Superior temporal gyrus (tissue), 1 donor: ENCODE measurements around the gene VPS37D.
A peak's percentile ranks its signal among the peaks of the same experiment; 100 is the strongest.
"Not testable (repeated sequence)": the region's sequence is repeated elsewhere in the genome, so short reads cannot be mapped to it uniquely, and the experiment has no call there.

Experiments
- DNase-seq: peaks from one replicate; pipeline ENCODE4 v3.0.0-alpha.2; 2016; ENCODE audit errors: extremely low spot score

Gene VPS37D

GRCh38 chr7:73706126-73707044 is 38.8 kb downstream of the VPS37D start:
- DNase-seq = no peak

- DNase-seq = no peak
Observed at GRCh38 chr7:73707045-73707631, 39.5 kb downstream of the VPS37D start.

DNA sequence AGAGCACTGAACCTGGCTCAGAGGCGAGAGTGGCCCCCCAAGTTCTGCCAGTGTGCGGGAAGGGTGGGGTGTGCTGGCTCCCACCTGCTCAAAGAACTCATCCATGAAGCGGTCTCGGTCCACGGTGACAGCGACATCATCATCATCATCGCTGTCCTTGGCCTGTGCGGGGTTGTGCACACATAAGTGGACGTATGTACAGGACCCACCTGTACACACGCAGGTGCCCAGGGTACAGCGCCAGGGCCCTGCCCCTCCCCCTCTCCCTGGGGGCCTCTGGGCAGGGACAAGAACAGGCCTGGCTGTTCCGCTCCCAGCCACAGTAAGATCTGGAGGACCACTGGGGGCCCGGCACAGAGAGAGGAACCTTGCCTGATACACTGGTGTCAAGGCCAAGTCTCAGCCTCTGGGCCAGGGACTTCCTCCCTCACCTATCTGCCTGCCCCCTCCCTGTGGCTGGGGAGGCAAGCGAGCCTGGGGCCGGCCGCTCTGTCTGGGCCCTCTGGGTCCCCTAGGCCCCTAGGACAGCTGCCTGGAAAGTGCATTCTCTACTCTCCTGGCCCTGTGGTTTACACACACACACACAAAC is 41.4 kb downstream of the VPS37D start:
- no peak for DNase-seq

- no peak for DNase-seq
Observed at GRCh38 chr7:73712773-73713172, 45.1 kb downstream of the VPS37D start.

DNA sequence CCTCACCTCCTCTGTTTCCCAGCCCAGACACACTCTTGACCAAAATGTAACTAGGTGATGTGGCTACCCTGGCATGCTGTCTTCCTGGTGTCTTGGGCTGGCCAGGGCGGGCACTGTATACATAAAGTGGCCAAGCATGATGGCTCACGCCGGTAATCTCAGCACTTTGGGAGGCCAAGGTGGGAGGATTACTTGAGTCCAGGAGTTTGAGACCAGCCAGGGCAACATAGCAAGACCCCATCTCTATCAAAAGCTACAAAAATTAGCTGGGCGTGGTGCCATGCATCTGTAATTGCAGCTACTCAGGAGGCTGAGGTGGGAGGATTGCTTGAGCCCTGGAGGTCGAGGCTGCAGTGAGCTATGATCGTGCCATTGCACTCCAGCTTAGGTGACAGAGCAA is 45.7 kb downstream of the VPS37D start:
- not testable (repeated sequence) for DNase-seq

DNA sequence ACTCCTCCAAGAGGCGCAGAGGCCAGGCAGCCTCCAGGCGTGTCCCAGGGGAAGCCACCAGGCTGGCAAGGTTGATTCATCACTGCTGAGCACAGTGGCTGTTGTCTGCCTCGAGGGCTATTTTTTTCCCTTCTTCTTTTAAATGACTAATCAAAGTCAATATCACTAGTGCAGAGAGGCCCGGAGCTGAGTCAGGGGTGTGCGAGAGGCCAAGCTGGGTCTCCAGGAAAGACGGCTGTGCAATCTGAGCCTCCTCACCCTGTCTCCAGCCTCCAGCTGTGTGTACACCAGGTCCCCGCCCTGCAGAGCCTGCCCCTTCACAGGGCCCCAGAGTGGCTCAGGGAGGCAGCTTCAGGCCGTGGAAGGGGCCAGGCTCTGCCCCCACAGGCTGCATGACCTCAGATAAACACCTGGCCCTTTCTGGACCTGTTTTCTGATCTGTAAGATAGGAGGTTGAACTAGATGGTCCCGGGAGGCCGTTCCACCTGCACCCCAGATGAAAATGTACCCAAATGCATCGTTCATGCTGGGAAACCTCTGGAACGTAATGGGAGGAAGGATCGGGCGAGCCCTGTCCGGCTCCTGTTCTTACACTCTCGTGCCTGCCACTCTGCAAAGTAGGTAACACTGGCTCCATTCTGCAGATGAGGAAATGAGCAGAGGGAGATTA is 48.2 kb downstream of the VPS37D start:
- DNase-seq = no peak

GRCh38 chr7:73716318-73716890 is 48.8 kb downstream of the VPS37D start:
- DNase-seq = no peak

DNA sequence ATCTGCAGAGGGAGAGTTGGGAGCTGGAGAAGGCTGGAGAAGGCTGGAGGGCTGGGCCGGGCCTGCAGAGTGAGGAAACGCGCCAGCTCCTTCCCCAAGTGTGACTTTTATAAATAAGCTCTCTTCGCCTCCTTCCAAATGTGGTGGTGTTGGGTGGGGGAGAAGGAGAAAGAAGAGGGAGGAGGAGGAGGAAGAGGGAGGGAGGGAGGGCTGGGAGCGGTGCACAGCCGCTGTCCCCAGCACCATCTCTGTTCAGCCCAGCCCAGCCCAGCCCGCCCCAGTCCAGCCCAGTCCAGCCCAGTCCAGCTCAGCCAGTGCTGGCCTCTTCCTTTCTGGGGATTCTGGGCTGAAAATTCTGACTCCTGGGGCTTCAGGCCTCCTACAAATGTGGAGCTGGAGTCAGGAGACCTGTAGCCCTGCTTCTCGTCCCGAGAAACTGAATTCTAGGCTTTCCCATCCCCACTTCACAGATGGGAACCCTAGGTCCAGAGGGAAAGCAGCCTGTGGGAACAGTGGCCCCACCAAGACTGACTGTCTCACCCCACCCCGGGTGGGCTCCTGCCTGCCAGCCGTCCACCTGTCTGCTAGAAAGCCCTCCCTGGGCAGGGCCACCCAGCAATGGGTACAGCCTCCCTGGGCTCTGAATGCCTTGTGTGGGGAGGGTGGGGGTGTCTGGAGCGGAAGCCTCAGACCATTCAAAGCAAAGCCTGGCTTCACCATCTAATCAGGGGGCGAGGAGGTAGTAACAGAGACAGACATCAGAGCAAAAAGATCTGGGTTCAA is 49.6 kb downstream of the VPS37D start:
- peak; percentile 37 for DNase-seq

DNA sequence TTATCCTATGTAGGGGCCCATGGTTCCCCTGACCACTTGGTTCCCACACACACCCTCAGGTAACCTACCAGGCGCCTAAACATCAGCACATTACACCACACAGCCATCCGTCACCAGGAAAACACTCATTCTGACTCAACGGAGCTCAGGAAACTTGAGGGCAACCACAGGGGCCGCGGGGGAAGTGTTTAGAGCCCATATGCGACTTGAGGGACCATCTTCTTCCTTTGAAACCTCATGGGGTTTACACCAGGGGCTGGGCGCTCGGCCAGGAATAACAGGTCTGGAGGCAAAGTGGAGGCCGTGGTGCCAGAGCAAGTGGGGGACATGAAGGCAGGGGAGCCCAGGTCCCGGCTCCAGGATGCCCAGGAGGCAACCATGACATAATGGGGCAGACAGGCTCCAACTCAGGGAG is 50.4 kb downstream of the VPS37D start:
- no peak for DNase-seq

GRCh38 chr7:73718438-73718881 is 50.8 kb downstream of the VPS37D start:
- no peak for DNase-seq

DNA sequence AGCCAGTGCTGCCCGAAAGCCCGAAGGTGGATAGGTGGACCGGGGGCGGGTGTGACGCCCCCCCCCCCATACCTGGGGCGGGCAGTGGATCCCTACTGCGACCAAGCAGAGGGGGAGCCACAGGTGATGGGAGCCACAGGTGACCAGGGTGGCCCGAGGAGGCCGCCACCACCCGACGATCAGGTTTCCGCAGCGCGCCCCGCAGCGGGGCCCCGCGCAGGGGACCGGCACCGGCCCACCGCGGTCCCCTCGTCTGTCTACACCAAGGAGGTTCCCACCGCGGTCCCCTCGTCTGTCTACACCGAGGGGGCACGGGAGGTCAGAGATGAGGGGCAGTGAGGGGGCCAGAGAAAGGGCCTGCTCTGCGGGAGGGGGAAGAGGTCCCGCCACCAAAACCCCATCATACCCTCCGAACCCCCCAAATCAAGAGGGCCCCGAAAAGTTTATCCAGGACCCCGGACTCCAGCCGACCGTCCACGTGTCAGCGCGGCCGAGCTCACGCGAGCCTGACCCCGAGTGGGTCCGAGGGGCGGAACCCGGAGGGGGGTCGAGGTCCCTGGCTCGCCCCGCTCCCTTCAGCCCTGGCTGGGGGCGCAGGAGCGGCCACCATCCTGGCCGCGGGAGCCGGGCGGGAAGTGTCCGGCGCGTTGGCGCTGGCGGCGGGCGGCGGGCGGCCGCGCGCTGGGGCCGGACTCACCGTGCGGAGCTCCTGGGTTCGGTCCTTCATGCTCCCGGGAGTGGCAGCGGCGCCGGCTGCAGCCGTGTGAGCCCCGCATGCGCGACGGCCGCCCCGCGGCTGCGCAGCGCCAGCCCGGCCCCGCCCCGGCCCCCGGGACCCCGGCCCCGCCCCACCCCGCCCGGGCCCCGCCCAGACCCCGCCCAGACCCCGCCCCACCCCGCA is 51.5 kb downstream of the VPS37D start, which contains the start of gene STX1A:
Gene STX1A, minus strand, starts transcription at position 765 of the 901 bp plus-strand sequence. Its CDS starts 38 bp downstream, at position 727.
- peak; percentile 48 for DNase-seq

GRCh38 chr7:73719806-73720169 is 52.2 kb downstream of the VPS37D start:
- DNase-seq = no peak

GRCh38 chr7:73720443-73720842 is 52.8 kb downstream of the VPS37D start:
- not testable (repeated sequence) for DNase-seq

GRCh38 chr7:73721377-73721817 is 53.8 kb downstream of the VPS37D start:
- DNase-seq = peak; percentile 70
